ES-I3 (cell line): ENCODE data around the gene ANKRD12.

ENCODE experiments used
- H3K36me3 ChIP-seq: 2 replicates; pipeline ENCODE4 v1.6.1; 2013; ENCODE audit warnings: mild to moderate bottlenecking, low read length, control low read depth, moderate library complexity; ENCODE audit not compliant: insufficient read depth
- H3K4me1 ChIP-seq: 2 replicates; pipeline ENCODE4 v1.6.1; 2013; ENCODE audit warnings: mild to moderate bottlenecking, control low read depth, low read length; ENCODE audit not compliant: insufficient read depth
- H3K9ac ChIP-seq: 2 replicates; pipeline ENCODE4 v1.6.1; 2013; ENCODE audit warnings: low read depth, mild to moderate bottlenecking, low read length, moderate library complexity
- H3K9me3 ChIP-seq: 2 replicates; pipeline ENCODE4 v1.6.1; 2013; ENCODE audit warnings: mild to moderate bottlenecking, low read length, moderate library complexity; ENCODE audit not compliant: control insufficient read depth, insufficient read depth

Gene ANKRD12

DNA sequence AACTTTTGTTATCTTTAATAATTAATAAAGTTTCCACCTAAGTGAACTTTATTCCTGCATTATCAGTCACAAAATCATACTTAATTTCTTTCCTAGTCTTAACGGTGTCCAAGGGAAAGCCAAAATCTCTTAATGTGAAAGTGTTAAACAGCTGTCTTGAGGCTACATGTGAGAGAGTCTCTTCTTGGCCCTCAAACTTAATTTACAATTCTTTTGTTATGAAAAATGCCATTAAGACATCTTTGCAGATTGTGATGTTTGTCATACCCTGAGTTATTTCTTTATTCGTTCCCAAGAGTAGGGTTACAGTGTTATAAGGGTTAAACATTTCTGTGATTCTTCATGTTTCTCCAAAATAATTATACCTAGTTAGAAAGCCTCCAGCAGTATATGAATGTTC is 64.6 kb downstream of the ANKRD12 start:
- no peak overlapping the region for H3K9ac ChIP-seq
- no peaks in the 10 kb centered on the region for H3K9me3 ChIP-seq
- H3K4me1 ChIP-seq, result peaks cover 8% of the 10 kb centered on the region
- no peaks in the 10 kb centered on the region for H3K36me3 ChIP-seq

GRCh38 chr18:9204659-9205058 is 68.1 kb downstream of the ANKRD12 start:
- H3K36me3 ChIP-seq, result 0 out of 2 replicates have a peak, but pooled peaks cover 2% of the 10 kb centered on the region
- no peak overlapping the region for H3K9ac ChIP-seq
- H3K9me3 ChIP-seq, result no peaks in the 10 kb centered on the region
- H3K4me1 ChIP-seq, result peaks cover 8% of the 10 kb centered on the region

DNA sequence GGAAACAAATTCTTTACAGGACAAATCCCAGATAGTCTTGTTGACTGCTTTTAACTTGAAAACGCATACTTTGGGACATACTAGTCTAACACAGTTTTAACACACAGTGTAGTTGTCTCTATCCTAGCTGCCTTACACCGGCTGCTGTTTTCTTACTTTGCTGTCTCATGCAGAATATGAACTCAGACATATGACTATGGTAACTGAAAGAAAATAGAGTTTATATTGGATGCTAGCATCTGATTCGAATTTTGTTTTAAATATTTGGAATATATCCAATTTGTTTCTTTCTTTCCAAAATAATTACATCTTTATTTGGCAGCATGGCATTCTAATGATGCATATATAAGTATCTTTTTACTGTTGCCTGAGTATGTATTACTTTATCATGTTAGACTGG is 69.8 kb downstream of the ANKRD12 start:
- no peak overlapping the region for H3K9ac ChIP-seq
- H3K36me3 ChIP-seq, result peaks cover 2% of the 10 kb centered on the region; the same call in 1 of the 2 replicates

DNA sequence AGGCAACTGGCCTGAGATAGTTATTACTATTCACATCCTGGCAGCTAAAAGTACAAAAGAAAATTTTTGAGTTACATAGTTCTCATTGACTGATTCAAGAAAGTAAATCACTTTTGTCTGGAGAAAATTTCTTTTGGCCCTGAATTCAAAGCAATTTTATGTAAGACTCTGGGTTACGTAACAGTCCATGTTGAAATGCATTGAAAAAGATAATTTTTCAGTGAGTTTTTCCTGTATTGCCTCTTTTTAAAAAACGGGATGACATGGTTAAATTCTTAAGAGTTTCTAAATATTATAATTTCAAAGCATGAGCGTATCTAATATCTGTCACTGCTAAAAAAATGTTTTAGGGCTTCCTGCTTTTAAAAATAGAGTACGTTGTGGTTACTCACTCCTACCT is 72.7 kb downstream of the ANKRD12 start:
- Histone ChIP-seq H3K9ac (no peak overlapping the region), H3K9me3 (no peaks in the 10 kb centered on the region), H3K4me1 (no peaks in the 10 kb centered on the region), H3K36me3 (peaks cover 2% of the 10 kb centered on the region; the same call in 1 of the 2 replicates)

More for the DNA sequence above, 69.8 kb downstream of the ANKRD12 start:
- Histone ChIP-seq H3K9me3 (no peaks in the 10 kb centered on the region), H3K4me1 (no peaks in the 10 kb centered on the region)

DNA sequence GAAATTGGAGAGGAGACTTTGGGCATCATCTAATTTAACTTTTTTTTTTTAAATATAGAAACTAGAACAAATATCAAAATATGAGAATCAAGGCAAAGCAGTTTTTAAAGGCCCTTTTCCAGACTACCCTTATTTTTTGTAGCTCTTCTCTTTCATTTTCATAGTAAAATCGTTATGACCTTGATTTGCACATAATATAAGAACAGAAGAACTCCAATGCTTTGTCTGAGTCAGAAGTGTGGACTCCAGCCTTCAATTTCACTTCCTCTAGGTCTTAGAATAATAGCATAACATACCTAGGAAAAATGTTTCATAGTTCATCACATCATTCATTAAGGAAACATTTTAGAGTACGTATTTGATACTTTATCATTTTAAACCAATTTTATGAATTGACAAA is 74.4 kb downstream of the ANKRD12 start:
- peaks cover 2% of the 10 kb centered on the region; the same call in 1 of the 2 replicates for H3K36me3 ChIP-seq

GRCh38 chr18:9211955-9212354 is 75.4 kb downstream of the ANKRD12 start:
- H3K36me3 ChIP-seq, result peaks cover 2% of the 10 kb centered on the region; the same call in 1 of the 2 replicates
- H3K9me3 ChIP-seq, result no peaks in the 10 kb centered on the region

More for the DNA sequence above, 74.4 kb downstream of the ANKRD12 start:
- no peaks in the 10 kb centered on the region for H3K4me1 ChIP-seq
- H3K9me3 ChIP-seq, result no peaks in the 10 kb centered on the region
- H3K9ac ChIP-seq, result no peak overlapping the region

DNA sequence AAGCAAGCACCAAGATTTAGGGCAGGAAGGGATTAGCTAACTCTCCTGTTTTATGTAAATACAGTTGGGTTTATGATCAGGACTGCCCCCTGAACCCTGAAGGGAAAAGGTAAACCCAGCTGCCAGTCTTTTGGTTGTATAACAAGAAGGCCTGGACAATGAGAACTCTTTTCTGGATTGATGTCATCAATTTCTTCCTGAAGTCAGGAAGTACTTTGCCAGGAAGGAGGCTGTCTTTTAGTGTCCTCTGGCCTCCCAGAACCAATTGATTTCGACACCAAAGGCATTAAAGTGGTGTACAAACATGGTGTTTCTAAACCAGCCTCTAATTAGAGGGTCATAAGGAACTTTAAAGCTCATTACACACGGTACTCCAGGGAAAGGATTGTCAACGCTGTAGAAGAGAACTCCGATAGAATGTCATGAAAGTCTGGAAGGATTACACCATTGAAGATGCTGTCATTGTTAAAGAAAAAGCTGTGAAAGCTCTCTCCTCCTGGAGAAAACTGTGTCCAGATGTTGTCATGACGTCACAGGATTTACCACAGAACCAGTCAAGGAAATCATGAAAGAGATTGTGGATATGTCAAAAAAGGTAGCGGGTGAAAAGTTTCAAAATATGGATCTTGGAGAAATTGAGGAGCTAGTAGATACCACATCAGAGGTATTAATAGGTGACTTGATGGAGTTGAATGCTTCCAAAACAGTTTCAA is 78.8 kb downstream of the ANKRD12 start:
- no peaks in the 10 kb centered on the region for H3K4me1 ChIP-seq
- no peak overlapping the region for H3K9ac ChIP-seq
- no peaks in the 10 kb centered on the region; the same call in 1 of the 2 replicates for H3K36me3 ChIP-seq
- H3K9me3 ChIP-seq, result no peaks in the 10 kb centered on the region

More at GRCh38 chr18:9211955-9212354, 75.4 kb downstream of the ANKRD12 start:
- Histone ChIP-seq H3K9ac (no peak overlapping the region), H3K4me1 (no peaks in the 10 kb centered on the region)

DNA sequence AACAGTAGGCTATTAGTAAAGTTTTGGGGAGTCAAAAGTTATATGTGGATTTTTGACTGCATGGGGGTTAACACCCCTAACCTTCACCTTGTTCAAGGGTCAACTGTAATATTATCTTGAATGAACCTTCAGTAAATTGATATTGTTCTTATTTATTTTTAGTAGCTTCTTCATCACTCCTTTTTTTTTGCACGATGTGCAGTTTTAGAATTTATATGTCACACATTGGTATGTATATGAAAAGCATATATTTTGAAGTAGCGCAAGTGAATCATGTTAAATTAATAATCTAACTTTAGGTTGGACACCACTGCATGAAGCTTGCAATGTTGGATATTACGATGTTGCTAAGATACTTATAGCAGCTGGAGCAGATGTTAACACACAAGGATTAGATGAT is 79.9 kb downstream of the ANKRD12 start:
- Histone ChIP-seq H3K4me1 (no peaks in the 10 kb centered on the region), H3K9me3 (no peaks in the 10 kb centered on the region), H3K9ac (no peak overlapping the region), H3K36me3 (no peaks in the 10 kb centered on the region; the same call in 1 of the 2 replicates)

- Histone ChIP-seq H3K9me3 (no peaks in the 10 kb centered on the region), H3K9ac (no peak overlapping the region), H3K36me3 (no peaks in the 10 kb centered on the region), H3K4me1 (no peaks in the 10 kb centered on the region)
Observed at GRCh38 chr18:9217743-9218451, 81.3 kb downstream of the ANKRD12 start.

DNA sequence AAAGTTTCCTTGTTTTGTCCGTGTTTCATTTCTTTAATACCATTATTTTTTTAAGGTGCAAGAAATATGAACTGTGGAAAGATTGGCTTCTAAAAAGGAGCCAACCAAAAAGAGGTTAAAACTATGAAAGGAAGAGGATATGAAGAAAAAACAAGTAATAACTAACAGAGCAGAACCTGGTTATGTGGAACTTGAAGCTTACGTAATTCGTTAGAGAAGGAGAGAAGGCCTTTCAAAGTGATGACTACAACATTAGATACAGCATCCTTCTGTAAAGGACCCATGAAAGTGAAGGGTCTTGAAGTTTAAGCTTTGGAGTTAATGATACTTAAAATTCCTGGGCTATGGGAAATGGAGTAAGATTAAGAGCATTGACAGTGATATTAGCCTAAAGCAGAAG is 84.5 kb downstream of the ANKRD12 start:
- no peaks in the 10 kb centered on the region for H3K4me1 ChIP-seq
- H3K9me3 ChIP-seq, result no peaks in the 10 kb centered on the region
- H3K9ac ChIP-seq, result no peak overlapping the region
- H3K36me3 ChIP-seq, result no peaks in the 10 kb centered on the region

DNA sequence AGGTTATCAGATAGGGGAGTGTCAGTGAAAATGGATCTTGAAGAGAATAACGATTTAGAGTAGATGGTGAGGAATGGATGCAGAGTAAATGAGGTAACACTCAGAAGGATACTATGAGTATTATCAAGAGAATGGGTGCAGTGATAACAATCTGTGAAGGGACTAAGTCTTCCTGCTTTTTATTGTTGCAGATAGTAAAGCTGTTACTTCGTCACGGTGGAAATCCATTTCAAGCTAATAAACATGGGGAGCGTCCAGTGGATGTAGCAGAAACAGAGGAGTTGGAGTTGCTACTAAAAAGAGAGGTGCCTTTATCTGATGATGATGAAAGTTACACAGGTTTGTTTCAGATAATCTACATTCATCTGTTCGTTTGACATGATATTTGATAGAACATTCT is 85.1 kb downstream of the ANKRD12 start:
- no peaks in the 10 kb centered on the region for H3K4me1 ChIP-seq
- H3K9ac ChIP-seq, result no peak overlapping the region
- H3K36me3 ChIP-seq, result no peaks in the 10 kb centered on the region
- no peaks in the 10 kb centered on the region for H3K9me3 ChIP-seq

GRCh38 chr18:9223356-9223755 is 86.8 kb downstream of the ANKRD12 start:
- no peaks in the 10 kb centered on the region for H3K4me1 ChIP-seq
- no peaks in the 10 kb centered on the region for H3K36me3 ChIP-seq
- H3K9ac ChIP-seq, result no peak overlapping the region
- H3K9me3 ChIP-seq, result no peaks in the 10 kb centered on the region

- Histone ChIP-seq H3K9ac (no peak overlapping the region), H3K4me1 (no peaks in the 10 kb centered on the region), H3K36me3 (no peaks in the 10 kb centered on the region), H3K9me3 (no peaks in the 10 kb centered on the region)
Observed at GRCh38 chr18:9226463-9226862, 89.9 kb downstream of the ANKRD12 start.

- Histone ChIP-seq H3K36me3 (no peaks in the 10 kb centered on the region), H3K4me1 (no peaks in the 10 kb centered on the region), H3K9ac (no peak overlapping the region), H3K9me3 (no peaks in the 10 kb centered on the region)
Observed at GRCh38 chr18:9231852-9232486, 95.4 kb downstream of the ANKRD12 start.
